Uterus (tissue), 4 donors: Measurements from ENCODE around the gene SYT4. TPM values are rescaled to one million over a fixed set of nuclear protein-coding genes. Genes with fewer than 3 reads are reported as not detected.

Experiments used
- DNase-seq, 2 donors: peaks; one replicate each; pipeline ENCODE4 v3.0.0-alpha.2; 2019 to 2020
- H3K27ac ChIP-seq, 2 donors: fragments of 200-600 bp; sonication (generic); 1 replicate in 1 of 2; 2 replicates in 1 of 2; pipeline ENCODE4 v1.5.1; 2016 to 2018
- H3K27me3 ChIP-seq, 2 donors: fragments of 200-600 bp; sonication (generic); one replicate each; pipeline ENCODE4 v1.5.1; 2018 to 2019; ENCODE audit warnings: control low read depth in 1 of 2
- H3K36me3 ChIP-seq, 2 donors: fragments of 200-600 bp; sonication (generic); one replicate each; pipeline ENCODE4 v1.5.1; 2019; ENCODE audit warnings: control low read depth in 1 of 2
- H3K4me1 ChIP-seq, 2 donors: fragments of 200-600 bp; sonication (generic); one replicate each; pipeline ENCODE4 v1.5.1; 2018 to 2019; ENCODE audit warnings: control low read depth in 1 of 2
- H3K4me3 ChIP-seq, 2 donors: fragments of 200-600 bp; sonication (generic); 1 replicate in 1 of 2; 2 replicates in 1 of 2; pipeline ENCODE4 v1.5.1; 2018 to 2019; ENCODE audit warnings: mild to moderate bottlenecking in 1 of 2
- H3K9me3 ChIP-seq, 2 donors: fragments of 200-600 bp; sonication (generic); one replicate each; pipeline ENCODE4 v1.5.1; 2019; ENCODE audit warnings: control low read depth in 1 of 2
- POLR2A ChIP-seq, 2 donors: fragments of 450-650 bp; IDR thresholded peaks; one replicate each; pipeline ENCODE4 v1.6.1; 2016; ENCODE audit warnings: antibody characterized with exemption in 2 of 2, mild to moderate bottlenecking in 1 of 2, moderate library complexity in 1 of 2
- intact Hi-C: fragments of 100-400 bp; cut with DNase I; formaldehyde crosslinking; loops from one replicate; pipeline ENCODE4 v1.15.1; 2023; ENCODE audit warnings: low total_unique reads
- total RNA-seq, 4 donors: library from RNA; depleted of rRNA in 3 of 4; stranded (reverse); fragments of >200 nt in 3 of 4; gene quantifications; one replicate each; pipeline versions ENCODE4 v1.1.0 to v1.2.4, GENCODE V29; 2014 to 2023
- TF ChIP-seq, protein P1 (sequence below), 4 experiments: fragments of 200-600 bp in 2 of 4; fragments of 450-650 bp in 2 of 4; sonication (generic) in 2 of 4; IDR thresholded peaks; one replicate each; pipeline ENCODE4 v1.5.1; 2016 to 2019; ENCODE audit warnings: antibody characterized with exemption in 4 of 4, mild to moderate bottlenecking in 2 of 4, moderate library complexity in 1 of 4
- donor health status: DM: yes; HTN: yes; CAD: no.

Gene SYT4
- total RNA-seq, 4 donors from 2014 or later = 1.9 TPM; not detected in 3

GRCh38 chr18:43248610-43249249 lies 28.6 kb downstream of the SYT4 start:
- Histone ChIP-seq H3K4me3 (no peak overlapping the region), H3K27ac (no peak overlapping the region), H3K36me3 (no peaks in the 10 kb centered on the region), H3K27me3 (no peaks in the 10 kb centered on the region), H3K4me1 (no peaks in the 10 kb centered on the region), H3K9me3 (no peaks in the 10 kb centered on the region)
- intact Hi-C loops = no loop called here
- no peak for DNase-seq
- TF ChIP-seq, protein P1, sequence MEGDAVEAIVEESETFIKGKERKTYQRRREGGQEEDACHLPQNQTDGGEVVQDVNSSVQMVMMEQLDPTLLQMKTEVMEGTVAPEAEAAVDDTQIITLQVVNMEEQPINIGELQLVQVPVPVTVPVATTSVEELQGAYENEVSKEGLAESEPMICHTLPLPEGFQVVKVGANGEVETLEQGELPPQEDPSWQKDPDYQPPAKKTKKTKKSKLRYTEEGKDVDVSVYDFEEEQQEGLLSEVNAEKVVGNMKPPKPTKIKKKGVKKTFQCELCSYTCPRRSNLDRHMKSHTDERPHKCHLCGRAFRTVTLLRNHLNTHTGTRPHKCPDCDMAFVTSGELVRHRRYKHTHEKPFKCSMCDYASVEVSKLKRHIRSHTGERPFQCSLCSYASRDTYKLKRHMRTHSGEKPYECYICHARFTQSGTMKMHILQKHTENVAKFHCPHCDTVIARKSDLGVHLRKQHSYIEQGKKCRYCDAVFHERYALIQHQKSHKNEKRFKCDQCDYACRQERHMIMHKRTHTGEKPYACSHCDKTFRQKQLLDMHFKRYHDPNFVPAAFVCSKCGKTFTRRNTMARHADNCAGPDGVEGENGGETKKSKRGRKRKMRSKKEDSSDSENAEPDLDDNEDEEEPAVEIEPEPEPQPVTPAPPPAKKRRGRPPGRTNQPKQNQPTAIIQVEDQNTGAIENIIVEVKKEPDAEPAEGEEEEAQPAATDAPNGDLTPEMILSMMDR (IDR thresholded peaks at IDR 0.05) = no peak
- TF ChIP-seq POLR2A (IDR thresholded peaks at IDR 0.05) = no peak

GRCh38 chr18:43247944-43248343 lies 29.3 kb downstream of the SYT4 start:
- no peak for TF ChIP-seq POLR2A (IDR thresholded peaks at IDR 0.05)
- TF ChIP-seq, protein P1 (IDR thresholded peaks at IDR 0.05) = no peak
- H3K36me3 ChIP-seq = no peaks in the 10 kb centered on the region
- no peaks in the 10 kb centered on the region for H3K4me1 ChIP-seq
- no peak overlapping the region for H3K27ac ChIP-seq
- intact Hi-C loops = no loop called here
- H3K9me3 ChIP-seq = no peaks in the 10 kb centered on the region
- no peak overlapping the region for H3K4me3 ChIP-seq
- H3K27me3 ChIP-seq = no peaks in the 10 kb centered on the region
- DNase-seq = no peak

- Histone ChIP-seq H3K9me3 (no peaks in the 10 kb centered on the region), H3K36me3 (no peaks in the 10 kb centered on the region), H3K27me3 (no peaks in the 10 kb centered on the region), H3K4me3 (no peak overlapping the region), H3K4me1 (no peaks in the 10 kb centered on the region), H3K27ac (no peak overlapping the region)
- DNase-seq = no peak
- TF ChIP-seq POLR2A (IDR thresholded peaks at IDR 0.05) = no peak
- TF ChIP-seq, protein P1 (IDR thresholded peaks at IDR 0.05) = no peak
- intact Hi-C loops = no loop called here
Measured at GRCh38 chr18:43238429-43238828, 38.9 kb downstream of the SYT4 start.

DNA sequence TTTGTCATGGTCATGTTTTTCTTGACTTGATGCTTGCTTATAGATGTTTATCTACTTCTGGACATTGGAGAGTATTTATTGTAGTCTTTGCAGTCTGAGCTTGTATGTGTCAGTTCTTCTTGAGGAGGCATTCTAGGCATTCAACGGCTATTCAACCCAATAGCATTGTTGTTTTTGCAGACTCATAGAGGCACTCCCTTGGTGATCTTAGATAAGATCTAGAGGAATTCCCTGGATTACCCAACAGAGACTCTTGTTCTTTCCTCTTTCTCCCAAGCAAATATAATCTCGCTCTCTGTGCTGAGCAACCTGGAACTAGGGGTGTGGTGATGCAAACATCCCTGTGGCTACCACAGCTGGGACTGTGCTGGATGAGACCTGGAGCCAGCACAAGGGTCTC lies 40.4 kb downstream of the SYT4 start:
- Histone ChIP-seq H3K27me3 (no peaks in the 10 kb centered on the region), H3K4me3 (no peak overlapping the region), H3K9me3 (no peaks in the 10 kb centered on the region), H3K36me3 (no peaks in the 10 kb centered on the region), H3K4me1 (no peaks in the 10 kb centered on the region), H3K27ac (no peak overlapping the region)
- no peak for TF ChIP-seq POLR2A (IDR thresholded peaks at IDR 0.05)
- TF ChIP-seq, protein P1 (IDR thresholded peaks at IDR 0.05) = no peak
- no peak for DNase-seq
- intact Hi-C loops = no loop called here

DNA sequence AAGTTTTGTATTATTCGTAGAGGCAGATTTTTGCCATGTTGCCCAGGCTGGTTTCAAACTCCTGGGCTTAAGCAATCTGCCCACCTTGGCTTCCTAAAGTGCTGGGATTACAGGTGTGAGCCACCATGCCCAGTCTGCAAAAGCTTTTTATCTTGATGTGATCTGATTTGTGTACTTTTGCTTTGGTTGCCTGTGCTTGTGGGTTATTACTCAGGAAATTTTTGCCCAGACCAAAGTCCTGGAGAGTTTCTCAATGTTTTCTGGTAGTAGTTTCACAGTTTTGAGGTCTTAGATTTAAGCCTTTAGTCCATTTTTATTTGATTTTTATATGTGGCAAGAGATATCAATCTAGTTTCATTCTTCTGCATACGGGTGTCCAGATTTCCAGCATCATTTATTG lies 42.4 kb downstream of the SYT4 start:
- intact Hi-C loops = no loop called here
- no peak for TF ChIP-seq POLR2A (IDR thresholded peaks at IDR 0.05)
- TF ChIP-seq, protein P1 (IDR thresholded peaks at IDR 0.05) = no peak
- H3K4me1 ChIP-seq = no peaks in the 10 kb centered on the region
- DNase-seq = no peak
- no peaks in the 10 kb centered on the region for H3K36me3 ChIP-seq
- no peak overlapping the region for H3K27ac ChIP-seq
- H3K27me3 ChIP-seq = no peaks in the 10 kb centered on the region
- no peaks in the 10 kb centered on the region for H3K9me3 ChIP-seq
- H3K4me3 ChIP-seq = no peak overlapping the region
